EL (cell line): Measurements from ENCODE around the gene POLE.

Experiments used
- DNase-seq: peaks from one replicate; pipeline ENCODE4 v3.0.0-alpha.2; 2016

POLE gene

GRCh38 chr12:132687211-132688164 lies at the start of gene POLE, which contains the start of gene PXMP2:
TSS of gene POLE (minus strand) at chr12:132687342. CDS start at chr12:132687315, 27 bp downstream.
TSS of gene PXMP2 (plus strand) at chr12:132687587. CDS start at chr12:132687671, 84 bp downstream.
- peak; percentile 95 for DNase-seq

GRCh38 chr12:132736913-132737312 lies 49.8 kb upstream of the POLE start:
- no peak for DNase-seq

- no peak for DNase-seq
Measured at GRCh38 chr12:132736378-132736777, 49.2 kb upstream of the POLE start.

GRCh38 chr12:132735496-132735895 lies 48.4 kb upstream of the POLE start:
- DNase-seq: no peak

- no peak for DNase-seq
Measured at GRCh38 chr12:132734206-132734605, 47.1 kb upstream of the POLE start.

- no peak for DNase-seq
Measured at GRCh38 chr12:132731574-132731973, 44.4 kb upstream of the POLE start.

- DNase-seq: no peak
Measured at GRCh38 chr12:132730353-132730752, 43.2 kb upstream of the POLE start.

- DNase-seq: peak; percentile 32
Measured at GRCh38 chr12:132729541-132730320, 42.6 kb upstream of the POLE start.

- no peak for DNase-seq
Measured at GRCh38 chr12:132728502-132728901, 41.4 kb upstream of the POLE start.

GRCh38 chr12:132727091-132727794 lies 40.1 kb upstream of the POLE start:
- no peak for DNase-seq

- DNase-seq: no peak
Measured at GRCh38 chr12:132726386-132726785, 39.2 kb upstream of the POLE start.

- no peak for DNase-seq
Measured at GRCh38 chr12:132724506-132725241, 37.5 kb upstream of the POLE start.

GRCh38 chr12:132723764-132724140 lies 36.6 kb upstream of the POLE start:
- peak; percentile 48 for DNase-seq

- DNase-seq: peak; percentile 20
Measured at GRCh38 chr12:132723015-132723763, 36.0 kb upstream of the POLE start.

GRCh38 chr12:132720606-132721345 lies 33.6 kb upstream of the POLE start:
- no peak for DNase-seq

- no peak for DNase-seq
Measured at GRCh38 chr12:132719954-132720324, 32.8 kb upstream of the POLE start.

GRCh38 chr12:132719141-132719953 lies 32.2 kb upstream of the POLE start:
- DNase-seq: no peak

GRCh38 chr12:132718644-132719043 lies 31.5 kb upstream of the POLE start:
- DNase-seq: no peak

GRCh38 chr12:132717531-132718387 lies 30.6 kb upstream of the POLE start:
- DNase-seq: no peak
